ENCODE results near the gene GRB10. TPM values are rescaled to one million over a fixed set of nuclear protein-coding genes. Genes with fewer than 3 reads are reported as not detected.

The GRB10 gene
- total RNA-seq, 1 donor from 2014 or later: 93.0 TPM

- H3K4me3 Mint-ChIP-seq: peak overlapping the region; percentile 82
- no peaks in the 10 kb centered on the region for H3K27me3 Mint-ChIP-seq (ENCODE audit: low read depth)
- H3K36me3 Mint-ChIP-seq (ENCODE audit: low read depth): peaks cover 22% of the 10 kb centered on the region
- no peaks in the 10 kb centered on the region for H3K9me3 Mint-ChIP-seq
- H3K27ac Mint-ChIP-seq (ENCODE audit: unreplicated experiment): peak overlapping the region; percentile 84
- peaks cover 63% of the 10 kb centered on the region for H3K4me1 Mint-ChIP-seq
- DNase-seq (ENCODE audit: low read depth, low spot score): no peak
- TF ChIP-seq CTCF (conservative IDR thresholded peaks at IDR 0.05): no peak
These were observed 1.3 kb upstream of the GRB10 start for GRCh38 chr7:50783801-50784507.

GRCh38 chr7:50783303-50783702 lies 607 bp upstream of the GRB10 start:
- Mint-ChIP-seq H3K36me3 (ENCODE audit: low read depth) (peaks cover 20% of the 10 kb centered on the region), H3K9me3 (no peaks in the 10 kb centered on the region), H3K4me1 (peaks cover 64% of the 10 kb centered on the region), H3K4me3 (peak overlapping the region; percentile 82), H3K27me3 (ENCODE audit: low read depth) (no peaks in the 10 kb centered on the region), H3K27ac (ENCODE audit: unreplicated experiment) (peak overlapping the region; percentile 89)
- DNase-seq (ENCODE audit: low read depth, low spot score): no peak
- TF ChIP-seq CTCF (conservative IDR thresholded peaks at IDR 0.05): no peak

- H3K4me3 Mint-ChIP-seq: peak overlapping the region; percentile 85
- H3K36me3 Mint-ChIP-seq (ENCODE audit: low read depth): peaks cover 23% of the 10 kb centered on the region
- no peak for DNase-seq (ENCODE audit: low read depth, low spot score)
- H3K4me1 Mint-ChIP-seq: peaks cover 68% of the 10 kb centered on the region
- no peak overlapping the region for H3K27ac Mint-ChIP-seq (ENCODE audit: unreplicated experiment)
- H3K9me3 Mint-ChIP-seq: peaks cover 6% of the 10 kb centered on the region
- H3K27me3 Mint-ChIP-seq (ENCODE audit: low read depth): no peaks in the 10 kb centered on the region
- TF ChIP-seq CTCF (conservative IDR thresholded peaks at IDR 0.05): no peak
These were observed 1.1 kb downstream of the GRB10 start for GRCh38 chr7:50781381-50782293.

- Mint-ChIP-seq H3K4me1 (peaks cover 73% of the 10 kb centered on the region), H3K4me3 (peak overlapping the region; percentile 63), H3K9me3 (peaks cover 6% of the 10 kb centered on the region), H3K36me3 (ENCODE audit: low read depth) (peaks cover 17% of the 10 kb centered on the region), H3K27ac (ENCODE audit: unreplicated experiment) (no peak overlapping the region), H3K27me3 (ENCODE audit: low read depth) (no peaks in the 10 kb centered on the region)
- DNase-seq (ENCODE audit: low read depth, low spot score): no peak
- TF ChIP-seq CTCF (conservative IDR thresholded peaks at IDR 0.05): no peak
These were observed 2.3 kb downstream of the GRB10 start for GRCh38 chr7:50780436-50780835.

GRCh38 chr7:50779427-50779826 lies 3.3 kb downstream of the GRB10 start:
- no peak for DNase-seq (ENCODE audit: low read depth, low spot score)
- H3K4me3 Mint-ChIP-seq: no peak overlapping the region
- peaks cover 74% of the 10 kb centered on the region for H3K4me1 Mint-ChIP-seq
- H3K27me3 Mint-ChIP-seq (ENCODE audit: low read depth): no peaks in the 10 kb centered on the region
- peaks cover 6% of the 10 kb centered on the region for H3K9me3 Mint-ChIP-seq
- H3K36me3 Mint-ChIP-seq (ENCODE audit: low read depth): peaks cover 13% of the 10 kb centered on the region
- TF ChIP-seq CTCF (conservative IDR thresholded peaks at IDR 0.05): no peak
- H3K27ac Mint-ChIP-seq (ENCODE audit: unreplicated experiment): peak overlapping the region; percentile 37

Data from neural crest cell (in vitro differentiated cells).